ENCODE measurements around the gene KLC1.

The KLC1 gene

DNA sequence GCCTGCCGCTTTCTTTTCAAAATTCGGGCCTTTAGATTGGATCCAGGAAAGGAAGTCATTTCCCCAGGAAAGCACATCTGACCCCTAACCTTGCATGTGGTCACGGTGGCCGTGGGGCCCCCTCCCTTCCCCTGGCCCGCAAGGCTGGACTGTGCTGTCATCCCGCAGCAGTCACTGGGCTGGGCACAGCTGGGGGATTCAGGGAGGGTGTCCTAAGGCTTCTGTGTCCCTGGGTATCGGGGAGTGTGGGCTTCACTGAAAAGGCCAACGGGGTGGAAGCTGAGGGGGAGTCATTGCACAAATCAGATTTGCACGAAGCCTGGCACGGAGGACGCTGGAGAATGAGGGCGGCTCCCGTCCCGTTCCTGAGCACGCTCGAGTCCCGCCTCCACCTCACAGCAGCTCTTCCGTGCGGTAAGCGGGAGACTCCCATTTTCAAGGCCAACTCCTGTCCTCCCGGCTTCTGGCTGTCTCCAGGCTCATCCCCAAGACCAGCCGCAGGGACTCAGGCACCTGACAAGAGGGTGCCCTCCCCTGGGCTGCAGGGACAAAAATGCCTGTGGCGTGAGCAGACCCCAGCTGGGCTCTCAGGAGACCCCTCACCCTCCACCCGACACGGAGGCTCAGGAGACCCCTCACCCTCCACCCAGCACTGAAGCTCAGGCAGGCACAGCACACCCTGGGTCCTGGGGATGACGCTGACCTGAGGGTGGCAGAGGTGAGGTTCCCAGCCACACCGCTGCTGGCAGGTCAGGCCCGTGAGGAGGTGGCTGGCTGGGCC is 76.7 kb downstream of the KLC1 start:
- DNase-seq = no peak

- no peak for DNase-seq
Measured at GRCh38 chr14:103706551-103707328, 77.7 kb downstream of the KLC1 start.

DNA sequence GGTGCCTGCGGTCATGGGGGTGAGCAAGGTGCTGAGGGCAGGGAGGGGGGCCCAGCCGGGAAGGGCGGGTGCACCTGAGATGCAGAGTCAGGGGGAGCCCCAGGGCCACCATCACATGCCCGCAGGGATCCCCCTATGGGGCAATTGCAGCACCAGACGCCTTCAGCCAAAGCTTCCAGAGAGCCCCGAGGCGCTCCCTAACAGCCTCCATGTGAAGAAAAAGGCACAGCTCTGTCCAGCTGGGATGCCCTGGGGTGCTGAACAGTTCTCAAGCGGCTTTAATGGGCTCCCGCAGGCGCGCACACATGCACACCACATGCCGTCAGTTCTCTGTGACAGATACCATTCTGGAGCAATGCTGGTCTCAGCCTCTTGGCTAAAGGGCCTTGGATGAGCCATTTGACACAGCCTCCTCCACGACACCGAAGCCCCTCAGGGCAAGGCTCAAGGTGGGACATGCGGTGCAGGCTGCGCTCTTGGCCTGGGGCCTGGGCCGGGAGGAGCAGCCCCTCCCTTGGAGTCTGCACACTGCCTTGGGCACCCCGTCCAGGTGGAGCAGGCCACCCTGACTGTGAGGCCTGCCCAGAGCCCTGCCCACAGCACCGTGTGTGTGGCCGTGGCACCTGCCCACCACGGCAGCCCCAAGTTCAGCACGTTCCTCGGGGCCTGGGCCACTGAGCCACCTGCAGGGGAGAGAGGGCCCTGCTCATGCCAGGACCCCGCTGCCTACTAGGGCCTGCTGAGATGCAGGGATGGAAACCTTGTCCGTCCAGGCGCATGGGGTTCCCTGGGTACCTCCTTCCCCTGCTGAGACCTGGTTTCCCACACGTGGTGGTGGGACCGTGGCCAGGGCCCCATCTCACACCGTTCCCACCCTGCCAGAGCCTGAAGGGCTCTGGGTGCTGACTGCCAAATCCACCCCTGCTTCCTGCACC is 78.6 kb downstream of the KLC1 start:
- no peak for DNase-seq

- no peak for DNase-seq
Measured at GRCh38 chr14:103708750-103709187, 79.8 kb downstream of the KLC1 start.

DNA sequence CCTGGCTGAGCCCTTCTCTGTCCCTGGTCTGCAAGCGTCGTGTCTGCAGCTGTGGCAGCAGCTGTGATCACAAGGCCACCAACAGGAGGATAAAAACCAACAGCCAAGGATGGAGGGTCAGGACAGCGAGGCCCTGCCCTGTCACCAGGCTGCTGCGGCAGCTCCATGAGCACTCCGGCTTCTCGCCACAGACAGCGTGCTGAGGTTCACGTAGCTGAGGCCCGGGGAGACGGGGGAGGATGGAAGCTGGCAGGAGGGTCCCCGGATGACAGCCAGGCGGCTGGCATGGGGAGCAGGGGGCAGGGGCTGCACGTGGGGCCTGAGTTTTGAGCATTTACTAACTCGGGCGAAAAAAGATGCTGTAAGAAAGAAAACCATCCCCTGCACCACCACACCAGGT is 80.8 kb downstream of the KLC1 start:
- no peak for DNase-seq

GRCh38 chr14:103710771-103711377 is 81.9 kb downstream of the KLC1 start:
- DNase-seq = no peak

GRCh38 chr14:103711516-103712431 is 82.8 kb downstream of the KLC1 start:
- no peak for DNase-seq

- DNase-seq = no peak
Measured at GRCh38 chr14:103712633-103713247, 83.7 kb downstream of the KLC1 start.

DNA sequence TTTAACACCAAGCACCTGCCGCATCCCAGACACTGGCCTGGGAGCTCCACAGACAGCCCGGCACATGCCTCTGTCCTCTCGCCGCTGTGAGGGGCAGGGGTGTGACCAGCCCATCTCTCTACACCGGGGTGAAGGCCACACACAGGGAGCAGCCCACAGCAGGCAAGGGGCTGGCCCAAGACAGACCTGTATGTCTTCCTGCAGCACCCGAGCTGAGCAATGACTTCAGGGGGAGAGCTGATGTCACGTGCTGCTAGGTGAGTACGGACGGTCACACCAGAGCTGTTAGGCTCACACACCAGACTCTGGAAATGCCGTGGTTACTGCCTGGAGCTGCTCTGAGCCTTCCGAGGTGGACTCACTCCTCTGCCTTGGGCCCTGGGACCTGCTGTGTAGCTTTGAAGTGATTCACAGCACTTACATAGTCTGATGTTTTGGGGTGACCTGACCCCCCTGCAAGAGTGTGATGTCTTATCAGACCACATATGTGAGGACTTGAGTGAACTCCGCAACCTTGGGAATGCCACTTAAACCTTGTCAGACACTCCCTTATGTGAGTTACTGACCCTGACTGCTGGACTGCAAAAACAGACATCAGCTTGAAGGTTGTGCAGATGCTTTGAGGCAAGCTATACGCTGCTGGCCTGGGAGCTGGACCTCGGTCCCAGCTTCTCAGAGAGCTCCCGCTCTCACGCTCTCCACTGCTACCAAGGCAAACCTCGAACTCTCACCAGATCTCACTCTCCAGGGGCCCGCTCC is 84.5 kb downstream of the KLC1 start:
- no peak for DNase-seq

DNA sequence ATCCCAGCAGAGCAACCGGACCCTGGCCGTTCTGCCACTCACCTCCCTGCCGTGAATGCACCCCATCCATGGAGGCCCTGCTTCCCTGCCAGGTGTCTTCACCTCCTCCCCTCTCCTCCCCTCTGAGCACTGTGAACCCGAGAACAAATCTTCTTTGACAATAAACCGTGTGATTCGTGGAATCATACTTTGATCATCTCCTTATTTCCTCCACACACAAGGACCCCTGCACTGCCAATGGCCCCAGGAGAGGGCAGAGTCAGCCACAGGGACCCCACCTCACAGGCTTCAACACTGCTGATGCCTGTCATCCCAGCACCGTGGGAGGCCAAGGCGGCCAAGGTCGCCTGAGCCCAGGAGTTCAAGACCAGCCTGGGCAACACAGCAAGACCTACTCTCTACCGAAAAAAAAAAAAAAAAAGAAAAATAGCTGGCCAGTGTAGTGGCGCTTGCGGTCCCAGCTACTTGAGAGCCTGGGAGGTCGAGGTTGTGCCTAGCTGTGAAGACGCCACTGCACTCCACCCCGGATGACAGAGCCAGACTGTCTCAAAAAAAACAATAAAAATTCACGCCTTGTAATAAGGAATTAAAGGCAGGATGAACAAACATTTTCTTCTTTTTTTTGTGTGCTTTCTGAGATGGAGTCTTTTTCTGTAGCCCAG is 85.2 kb downstream of the KLC1 start:
- no peak for DNase-seq

DNA sequence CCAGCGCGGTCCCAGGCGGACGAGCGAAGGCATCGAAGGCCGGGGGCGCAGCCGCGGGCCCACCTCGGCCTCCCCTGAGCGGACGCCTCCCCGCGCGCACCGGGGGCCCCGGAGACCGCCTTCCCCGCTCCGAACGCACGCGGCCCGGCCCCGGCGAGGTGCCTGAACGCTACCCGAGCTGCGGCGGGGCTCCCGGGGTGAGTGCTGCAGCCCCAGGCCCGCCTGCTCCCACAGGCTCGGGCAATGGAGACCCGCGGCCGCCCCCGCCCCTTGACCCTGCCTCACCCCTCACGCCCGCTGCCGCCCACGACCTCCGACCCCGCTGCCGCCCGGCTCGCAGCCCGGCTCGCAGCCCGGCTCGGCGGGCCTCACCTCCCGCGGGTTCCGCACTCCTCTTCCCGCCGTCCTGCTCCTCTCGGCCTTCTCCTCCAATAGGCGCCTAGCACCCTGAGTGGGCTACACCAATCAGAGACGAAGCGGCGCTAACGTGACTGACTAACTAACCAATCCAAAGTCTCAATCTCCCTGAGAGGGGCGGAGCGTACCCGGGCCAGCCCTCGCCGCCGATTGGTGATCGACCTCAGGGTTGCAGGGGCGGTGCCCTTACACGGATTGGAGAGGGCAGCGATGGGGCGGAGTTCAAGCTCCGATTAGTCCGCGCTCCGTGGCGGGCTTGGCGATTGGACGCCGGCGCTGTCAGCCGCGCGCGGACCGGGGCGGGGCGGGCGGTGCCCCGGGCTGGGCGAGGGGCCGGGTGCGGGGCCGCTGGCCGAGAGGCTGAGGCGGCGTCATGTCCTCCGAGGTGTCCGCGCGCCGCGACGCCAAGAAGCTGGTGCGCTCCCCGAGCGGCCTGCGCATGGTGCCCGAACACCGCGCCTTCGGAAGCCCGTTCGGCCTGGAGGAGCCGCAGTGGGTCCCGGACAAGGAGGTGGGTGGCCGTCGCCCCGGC is 86.3 kb downstream of the KLC1 start, which contains the start of the genes XRCC3 and ZFYVE21:
Gene XRCC3, minus strand, starts transcription at position 400 of the 949 bp plus-strand sequence. CDS start 4,364 bp downstream, outside the sequence.
Gene ZFYVE21, plus strand, starts transcription at position 759 of the 949 bp plus-strand sequence. Its CDS starts 32 bp downstream, at position 791.
- DNase-seq = peak; percentile 100

DNA sequence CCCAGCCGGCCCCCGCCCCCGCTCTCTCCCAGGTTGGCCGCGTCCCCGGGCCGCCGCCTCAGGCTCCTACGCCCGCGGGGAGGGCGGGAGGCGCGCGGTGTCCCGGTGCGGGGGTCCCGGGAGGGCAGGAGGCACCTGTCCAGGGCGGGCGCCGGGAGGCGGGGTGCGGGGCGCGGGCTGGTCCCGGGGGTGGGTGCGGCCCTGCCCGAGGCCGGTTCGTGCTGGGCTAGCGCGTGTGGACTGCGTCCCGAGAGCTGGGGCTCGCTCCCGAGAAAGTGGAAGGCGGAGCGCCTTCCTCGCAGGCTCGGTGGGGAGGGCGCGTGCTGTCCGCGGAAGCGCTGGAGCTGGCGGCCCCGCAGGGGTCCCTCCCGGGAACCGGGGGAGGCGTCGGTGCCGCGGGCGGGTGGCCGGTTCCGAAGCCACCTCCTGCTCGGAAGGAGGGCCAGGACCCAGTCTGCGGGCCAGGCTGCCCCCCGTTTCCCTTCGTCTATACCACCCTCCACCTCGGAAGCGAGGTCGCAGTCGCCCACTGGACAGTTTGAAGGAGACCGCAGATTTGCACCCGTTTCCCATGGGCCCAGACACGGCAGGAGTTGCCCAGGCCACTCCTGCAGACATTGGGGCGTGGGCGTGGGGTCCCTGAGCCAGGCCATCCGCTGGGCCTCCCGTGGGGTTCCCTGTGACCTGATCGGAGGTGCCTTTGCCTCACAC is 87.2 kb downstream of the KLC1 start:
- DNase-seq = peak in 1 of 2 experiments; percentile 26

GRCh38 chr14:103716899-103717411 is 87.9 kb downstream of the KLC1 start:
- no peak for DNase-seq

- DNase-seq = no peak
Measured at GRCh38 chr14:103718572-103718971, 89.6 kb downstream of the KLC1 start.

- no peak for DNase-seq
Measured at GRCh38 chr14:103719751-103720150, 90.7 kb downstream of the KLC1 start.

DNA sequence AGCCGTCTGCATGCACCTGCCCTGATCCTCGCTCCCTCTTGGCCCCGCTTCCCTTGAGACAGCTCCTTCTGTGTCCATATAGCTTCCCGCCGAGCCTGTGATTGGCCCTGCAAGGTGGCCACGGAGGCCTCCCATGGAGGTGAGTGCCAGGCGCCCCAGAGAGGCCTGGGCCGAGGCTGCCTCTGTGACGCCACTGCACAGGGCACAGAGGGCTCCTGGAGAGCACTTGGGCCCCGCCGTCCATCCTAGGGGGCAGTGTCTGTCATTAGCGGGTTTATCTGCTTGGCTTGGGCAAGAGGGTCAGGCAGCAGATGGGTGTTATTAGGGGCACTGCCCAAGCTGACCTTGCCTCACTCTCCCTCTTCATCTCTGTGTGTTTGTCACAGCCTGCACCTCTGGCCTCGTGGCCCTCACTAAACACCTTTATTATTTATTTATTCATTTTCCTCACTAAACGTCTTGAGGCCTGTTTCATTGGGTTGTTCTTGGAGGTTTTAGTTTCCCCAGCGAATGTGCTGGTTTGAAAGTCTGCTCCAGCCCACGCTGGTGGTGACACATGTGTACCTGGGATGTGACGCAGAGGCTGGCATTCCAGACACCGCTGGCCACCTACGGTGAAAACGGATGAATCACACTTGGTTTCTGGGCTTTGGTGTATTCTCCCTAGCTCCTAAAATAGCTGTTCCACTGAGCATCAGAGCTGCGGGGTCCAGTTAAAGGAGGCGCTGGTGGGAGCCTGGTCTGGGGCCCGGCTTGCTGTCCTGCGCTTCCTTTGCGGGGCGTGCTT is 92.5 kb downstream of the KLC1 start:
- peak; percentile 62 to 69 for DNase-seq
